OCI-LY1 (cell line): ENCODE measurements around the gene ACTL10.

Experiments used
- H2AFZ ChIP-seq: fragments of 200-600 bp; sonication (generic), shearing (Covaris generic); 2 replicates; pipeline ENCODE4 v1.6.0; 2014; ENCODE audit warnings: antibody characterized with exemption, mild to moderate bottlenecking, low read length
- H3F3A ChIP-seq: fragments of 200-600 bp; sonication (generic), shearing (Covaris generic); 2 replicates; pipeline ENCODE4 v1.6.0; 2014; ENCODE audit warnings: mild to moderate bottlenecking, antibody characterized with exemption, low read length, moderate library complexity; ENCODE audit not compliant: insufficient read depth
- H3K27ac ChIP-seq: fragments of 200-600 bp; sonication (generic); 2 replicates; pipeline ENCODE4 v1.5.1; 2014; ENCODE audit warnings: low read length, mixed run types, mild to moderate bottlenecking, low read depth; ENCODE audit not compliant: poor library complexity, severe bottlenecking
- H3K27me3 ChIP-seq: fragments of 200-600 bp; sonication (generic); 2 replicates; pipeline ENCODE4 v1.6.0; 2014; ENCODE audit warnings: antibody characterized with exemption, mild to moderate bottlenecking, low read length, moderate library complexity; ENCODE audit not compliant: insufficient read depth
- H3K36me3 ChIP-seq: fragments of 200-600 bp; sonication (generic); 2 replicates; pipeline ENCODE4 v1.6.1; 2014; ENCODE audit warnings: mild to moderate bottlenecking, antibody characterized with exemption, low read length, moderate library complexity, mixed read lengths; ENCODE audit not compliant: insufficient read depth
- H3K4me1 ChIP-seq: fragments of 200-600 bp; sonication (generic); 2 replicates; pipeline ENCODE4 v1.5.1; 2014; ENCODE audit warnings: mild to moderate bottlenecking, low read length, moderate library complexity; ENCODE audit not compliant: insufficient read depth, severe bottlenecking
- H3K4me2 ChIP-seq: fragments of 200-600 bp; sonication (generic), shearing (Covaris generic); 2 replicates; pipeline ENCODE4 v1.6.1; 2014; ENCODE audit warnings: low read length
- H3K4me3 ChIP-seq: fragments of 200-600 bp; sonication (generic); 2 replicates; pipeline ENCODE4 v1.5.1; 2014; ENCODE audit warnings: low read length, low read depth, mild to moderate bottlenecking, mixed read lengths; ENCODE audit not compliant: poor library complexity, severe bottlenecking
- H3K79me2 ChIP-seq: fragments of 200-600 bp; shearing (Covaris generic); 2 replicates; pipeline ENCODE4 v1.6.1; 2016; ENCODE audit warnings: mixed run types, low read length, mixed read lengths; ENCODE audit not compliant: insufficient read depth
- H3K9ac ChIP-seq: fragments of 200-600 bp; sonication (generic), shearing (Covaris generic); 2 replicates; pipeline ENCODE4 v1.6.1; 2014; ENCODE audit warnings: mild to moderate bottlenecking, low read length, mixed read lengths
- H3K9me2 ChIP-seq: fragments of 200-600 bp; sonication (generic), shearing (Covaris generic); 2 replicates; pipeline ENCODE4 v1.6.1; 2014; ENCODE audit warnings: low read depth, mild to moderate bottlenecking, low read length, mixed read lengths
- H3K9me3 ChIP-seq: fragments of 200-600 bp; shearing (Covaris generic); 2 replicates; pipeline ENCODE4 v1.6.1; 2014; ENCODE audit warnings: low read length, mixed read lengths
- H4K20me1 ChIP-seq: fragments of 200-600 bp; sonication (generic), shearing (Covaris generic); 2 replicates; pipeline ENCODE4 v1.6.0; 2016; ENCODE audit warnings: mild to moderate bottlenecking, low read length; ENCODE audit not compliant: insufficient read depth
- CTCF ChIP-seq: fragments of 200-600 bp; sonication (generic), shearing (Covaris generic); IDR thresholded peaks from 2 replicates; pipeline ENCODE4 v1.5.1; 2017; ENCODE audit warnings: mild to moderate bottlenecking, antibody characterized with exemption, low read length, moderate library complexity, mixed read lengths
- EZH2 ChIP-seq: fragments of 200-600 bp; sonication (generic), shearing (Covaris generic); IDR thresholded peaks from 2 replicates; pipeline ENCODE4 v1.8.0; 2017; ENCODE audit warnings: borderline replicate concordance, mixed run types, mild to moderate bottlenecking, antibody characterized with exemption, low read length, moderate library complexity, mixed read lengths

The ACTL10 gene

GRCh38 chr20:33656010-33656782 is 10.5 kb upstream of the ACTL10 start:
- Histone ChIP-seq H3K27ac (no peak overlapping the region), H3K9me2 (no peaks in the 10 kb centered on the region), H3K4me2 (no peak overlapping the region), H3K9me3 (no peaks in the 10 kb centered on the region), H3K27me3 (no peaks in the 10 kb centered on the region), H2AFZ (no peak overlapping the region), H3F3A (no peaks in the 10 kb centered on the region), H4K20me1 (no peaks in the 10 kb centered on the region), H3K4me3 (no peak overlapping the region), H3K4me1 (peaks cover 33% of the 10 kb centered on the region), H3K36me3 (peaks cover 57% of the 10 kb centered on the region), H3K79me2 (no peaks in the 10 kb centered on the region), H3K9ac (no peak overlapping the region)
- TF ChIP-seq CTCF (no peak), EZH2 (no peak)

GRCh38 chr20:33656783-33657703 is 9.7 kb upstream of the ACTL10 start:
- H3F3A ChIP-seq, result no peaks in the 10 kb centered on the region
- no peak for TF ChIP-seq CTCF
- no peak for TF ChIP-seq EZH2
- H3K9me3 ChIP-seq, result no peaks in the 10 kb centered on the region
- H4K20me1 ChIP-seq, result no peaks in the 10 kb centered on the region
- H3K9ac ChIP-seq, result no peak overlapping the region
- H3K36me3 ChIP-seq, result peaks cover 62% of the 10 kb centered on the region
- H3K27me3 ChIP-seq, result no peaks in the 10 kb centered on the region
- H3K4me3 ChIP-seq, result no peak overlapping the region
- H3K9me2 ChIP-seq, result no peaks in the 10 kb centered on the region
- no peak overlapping the region for H3K4me2 ChIP-seq
- no peak overlapping the region for H2AFZ ChIP-seq
- peaks cover 33% of the 10 kb centered on the region for H3K4me1 ChIP-seq
- no peak overlapping the region for H3K27ac ChIP-seq
- no peaks in the 10 kb centered on the region for H3K79me2 ChIP-seq

- no peak overlapping the region for H3K4me3 ChIP-seq
- H3K27me3 ChIP-seq, result no peaks in the 10 kb centered on the region
- H3K4me2 ChIP-seq, result no peak overlapping the region
- no peaks in the 10 kb centered on the region for H4K20me1 ChIP-seq
- H3K9me2 ChIP-seq, result no peaks in the 10 kb centered on the region
- peaks cover 34% of the 10 kb centered on the region for H3K4me1 ChIP-seq
- no peaks in the 10 kb centered on the region for H3K9me3 ChIP-seq
- H3K36me3 ChIP-seq, result peaks cover 66% of the 10 kb centered on the region
- no peak for TF ChIP-seq CTCF
- no peak for TF ChIP-seq EZH2
- no peak overlapping the region for H3K9ac ChIP-seq
- H3K27ac ChIP-seq, result no peak overlapping the region
- no peak overlapping the region for H2AFZ ChIP-seq
- H3F3A ChIP-seq, result no peaks in the 10 kb centered on the region
- H3K79me2 ChIP-seq, result no peaks in the 10 kb centered on the region
Measured at GRCh38 chr20:33657704-33658095, 9.0 kb upstream of the ACTL10 start.
